Measurements from ENCODE around the gene DLG3. TPM values are rescaled to one million over a fixed set of nuclear protein-coding genes. Genes with fewer than 3 reads are reported as not detected.

DLG3 gene
- total RNA-seq, 1 experiment from 2014 or later = 71.2 TPM

DNA sequence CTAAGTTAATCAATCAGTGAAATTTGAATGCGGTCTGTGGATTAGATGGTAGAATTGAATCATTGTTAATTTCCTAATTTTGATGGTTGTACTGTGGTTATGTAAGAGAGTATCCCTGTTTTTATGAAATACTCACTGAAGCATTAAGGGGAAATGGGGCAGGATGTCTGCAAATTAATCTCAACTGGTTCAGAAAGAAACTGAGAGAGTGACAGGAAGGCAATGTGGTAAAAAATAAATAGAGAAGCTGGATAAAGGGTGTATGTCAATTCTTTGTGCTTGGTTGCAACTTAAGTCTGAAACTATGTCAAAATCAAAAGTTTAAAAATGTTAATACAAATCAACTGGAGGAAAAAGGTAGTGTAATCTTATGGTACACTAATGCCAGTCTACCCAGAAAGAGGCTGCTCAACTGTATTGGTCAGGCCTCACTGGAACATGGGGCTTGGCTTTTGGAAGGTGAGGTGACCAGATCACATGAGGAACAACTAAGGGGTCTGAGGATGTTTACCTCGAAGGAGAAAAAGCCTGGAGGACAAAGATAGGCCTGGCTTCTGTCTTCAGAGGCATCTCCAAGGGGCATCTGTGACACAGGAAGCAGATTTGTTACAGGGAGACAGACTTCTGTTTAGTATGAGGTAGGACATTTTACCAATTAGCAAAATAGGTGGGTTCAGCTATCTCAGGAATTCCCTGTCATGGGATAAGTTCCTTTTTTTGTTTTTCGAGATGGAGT is 83.1 kb downstream of the DLG3 start:
- Histone ChIP-seq H2BK12ac (ENCODE audit: insufficient read length, low read depth, low read length) (no peak overlapping the region), H2BK5ac (ENCODE audit: insufficient read length, low read length) (no peak overlapping the region), H3K23ac (ENCODE audit: insufficient read length, low read depth, low read length) (no peak overlapping the region), H2BK120ac (ENCODE audit: low read depth, low read length, poor library complexity, severe bottlenecking) (no peak overlapping the region), H3K4me1 (ENCODE audit: insufficient read depth, low read length) (no peaks in the 10 kb centered on the region), H3K79me2 (ENCODE audit: insufficient read depth, low read length) (no peaks in the 10 kb centered on the region), H3K9me3 (ENCODE audit: control insufficient read depth, low read depth, low read length) (peaks cover 16% of the 10 kb centered on the region), H3K4me2 (ENCODE audit: insufficient read depth, insufficient read length, low read length) (no peak overlapping the region), H2BK20ac (ENCODE audit: low read depth, low read length, poor library complexity, severe bottlenecking) (no peak overlapping the region), H3K56ac (ENCODE audit: insufficient read length, low read depth, low read length) (no peak overlapping the region), H3T11ph (ENCODE audit: low read length) (no peak overlapping the region), H3K27ac (ENCODE audit: insufficient read length, low read depth, low read length) (no peak overlapping the region), H3K4ac (ENCODE audit: low read depth, low read length) (no peak overlapping the region), H4K5ac (ENCODE audit: insufficient read length, low read depth, low read length) (no peak overlapping the region), H3K18ac (ENCODE audit: insufficient read length, low read depth, low read length) (no peak overlapping the region), H2AFZ (ENCODE audit: low read length) (no peak overlapping the region), H4K8ac (replicated peaks; ENCODE audit: insufficient read length, low read depth, low read length) (no peak overlapping the region), H3K23me2 (ENCODE audit: insufficient read length, low read depth, low read length, poor library complexity, severe bottlenecking) (no peaks in the 10 kb centered on the region), H3K27me3 (ENCODE audit: insufficient read depth, low read length) (no peaks in the 10 kb centered on the region), H4K91ac (ENCODE audit: insufficient read length, low read depth, low read length) (no peak overlapping the region), H2AK5ac (ENCODE audit: insufficient read length, low read length) (no peak overlapping the region), H4K20me1 (ENCODE audit: control insufficient read depth, insufficient read depth, insufficient read length) (no peaks in the 10 kb centered on the region), H3K14ac (ENCODE audit: insufficient read depth, low read length) (no peak overlapping the region), H2BK15ac (ENCODE audit: low read depth, low read length) (no peak overlapping the region), H3K9ac (ENCODE audit: extremely low read depth, insufficient read length, low read length) (no peak overlapping the region), H3K79me1 (ENCODE audit: insufficient read depth, low read depth, low read length, poor library complexity, severe bottlenecking) (no peaks in the 10 kb centered on the region)
- Mint-ChIP-seq H3K27me3 (ENCODE audit: low read depth) (no peaks in the 10 kb centered on the region), H3K4me3 (no peak overlapping the region), H3K9me3 (peaks cover 61 to 64% of the 10 kb centered on the region in 2 experiments), H3K27ac (no peak overlapping the region), H3K4me1 (no peaks in the 10 kb centered on the region), H3K36me3 (ENCODE audit: insufficient read depth in 1 of 3, low read depth in 3 of 3) (peaks cover 0 to 2% (median 2%) of the 10 kb centered on the region in 3 experiments; a peak in 2 of 7 replicates)
- WGBS (ENCODE audit: extremely low coverage, insufficient read length, low lambda C conversion rate) = no CpG with 5 or more reads among the region's 3 CpGs
- DNase-seq = no peak
- TF ChIP-seq, protein P1, sequence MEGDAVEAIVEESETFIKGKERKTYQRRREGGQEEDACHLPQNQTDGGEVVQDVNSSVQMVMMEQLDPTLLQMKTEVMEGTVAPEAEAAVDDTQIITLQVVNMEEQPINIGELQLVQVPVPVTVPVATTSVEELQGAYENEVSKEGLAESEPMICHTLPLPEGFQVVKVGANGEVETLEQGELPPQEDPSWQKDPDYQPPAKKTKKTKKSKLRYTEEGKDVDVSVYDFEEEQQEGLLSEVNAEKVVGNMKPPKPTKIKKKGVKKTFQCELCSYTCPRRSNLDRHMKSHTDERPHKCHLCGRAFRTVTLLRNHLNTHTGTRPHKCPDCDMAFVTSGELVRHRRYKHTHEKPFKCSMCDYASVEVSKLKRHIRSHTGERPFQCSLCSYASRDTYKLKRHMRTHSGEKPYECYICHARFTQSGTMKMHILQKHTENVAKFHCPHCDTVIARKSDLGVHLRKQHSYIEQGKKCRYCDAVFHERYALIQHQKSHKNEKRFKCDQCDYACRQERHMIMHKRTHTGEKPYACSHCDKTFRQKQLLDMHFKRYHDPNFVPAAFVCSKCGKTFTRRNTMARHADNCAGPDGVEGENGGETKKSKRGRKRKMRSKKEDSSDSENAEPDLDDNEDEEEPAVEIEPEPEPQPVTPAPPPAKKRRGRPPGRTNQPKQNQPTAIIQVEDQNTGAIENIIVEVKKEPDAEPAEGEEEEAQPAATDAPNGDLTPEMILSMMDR (conservative IDR thresholded peaks at IDR 0.05) = no peak

Measured in H9 (cell line).